ENCODE results near the gene VAT1L. TPM values are rescaled to one million over a fixed set of nuclear protein-coding genes. Genes with fewer than 3 reads are reported as not detected.
"Not testable (repeated sequence)": the region's sequence is repeated elsewhere in the genome, so short reads cannot be mapped to it uniquely, and the experiment has no call there.

Gene VAT1L
- total RNA-seq, 1 experiment from 2014 or later, result 0.10 TPM

- H3K4me3 ChIP-seq (replicated peaks in 1 of 2; ENCODE audit: low read depth in 1 of 2, low read length in 2 of 2); DNase-seq (ENCODE audit: low read depth, low spot score); H3K9ac ChIP-seq (ENCODE audit: low read length); H3K9me3 ChIP-seq (ENCODE audit: control insufficient read depth in 1 of 2, insufficient read depth in 1 of 2, low read depth in 1 of 2, low read length in 2 of 2); ATAC-seq; H3K9me2 ChIP-seq (ENCODE audit: insufficient read depth); H3K36me3 ChIP-seq (ENCODE audit: control insufficient read depth in 1 of 2, insufficient read depth in 2 of 2, low read length in 2 of 2); BruUV-seq (replicated peaks); intact Hi-C loops (cut with micrococcal nuclease); POLR2A ChIA-PET; H3K4me2 ChIP-seq (ENCODE audit: low read length); RAD21 ChIA-PET (ENCODE audit: low non-redundant PET in 1 of 2, low total read pairs in 2 of 2, uncharacterized antibody in 2 of 2, unreplicated experiment in 2 of 2); H3K4me1 ChIP-seq (ENCODE audit: control insufficient read depth in 1 of 2, insufficient read depth in 2 of 2, low read length in 2 of 2); H4K20me1 ChIP-seq (ENCODE audit: insufficient read depth); H3K27ac ChIP-seq (ENCODE audit: low read depth, low read length); H2AFZ ChIP-seq (ENCODE audit: low read depth, low read length, poor library complexity, severe bottlenecking); H3K27me3 ChIP-seq (ENCODE audit: insufficient read depth, low read length); H3K79me2 ChIP-seq (ENCODE audit: insufficient read depth, low read length): not testable (repeated sequence)
- CTCF ChIA-PET, result interaction anchor here (1.5 to 2.7 kb wide), 2 partner anchors 11 to 318 kb away, joined by 3 to 12 read pairs; no protein-coding TSS in a partner anchor
Observed at GRCh38 chr16:77992381-77992780, 204.0 kb downstream of the VAT1L start.

- intact Hi-C loops (cut with micrococcal nuclease), result no loop called here
- ChIA-PET CTCF (interaction anchor here (1.5 to 2.7 kb wide), 2 partner anchors 10 to 319 kb away, joined by 3 to 12 read pairs; no protein-coding TSS in a partner anchor), POLR2A (no interaction called here), RAD21 (ENCODE audit: low non-redundant PET in 1 of 2, low total read pairs in 2 of 2, uncharacterized antibody in 2 of 2, unreplicated experiment in 2 of 2) (no interaction called here)
- Histone ChIP-seq H3K27ac (ENCODE audit: low read depth, low read length) (no peak overlapping the region), H3K79me2 (ENCODE audit: insufficient read depth, low read length) (no peaks in the 10 kb centered on the region), H3K4me3 (replicated peaks in 1 of 2; ENCODE audit: low read depth in 1 of 2, low read length in 2 of 2) (no peak overlapping the region), H3K9ac (ENCODE audit: low read length) (no peak overlapping the region), H4K20me1 (ENCODE audit: insufficient read depth) (no peaks in the 10 kb centered on the region), H3K4me2 (ENCODE audit: low read length) (no peak overlapping the region), H3K4me1 (ENCODE audit: control insufficient read depth in 1 of 2, insufficient read depth in 2 of 2, low read length in 2 of 2) (peaks cover 0 to 7% of the 10 kb centered on the region in 2 experiments; a peak in 2 of 4 replicates), H3K9me3 (ENCODE audit: control insufficient read depth in 1 of 2, insufficient read depth in 1 of 2, low read depth in 1 of 2, low read length in 2 of 2) (peaks cover 0 to 5% of the 10 kb centered on the region in 2 experiments; a peak in 1 of 4 replicates), H3K36me3 (ENCODE audit: control insufficient read depth in 1 of 2, insufficient read depth in 2 of 2, low read length in 2 of 2) (no peaks in the 10 kb centered on the region), H2AFZ (ENCODE audit: low read depth, low read length, poor library complexity, severe bottlenecking) (no peak overlapping the region), H3K9me2 (ENCODE audit: insufficient read depth) (no peaks in the 10 kb centered on the region), H3K27me3 (ENCODE audit: insufficient read depth, low read length) (no peaks in the 10 kb centered on the region)
- DNase-seq (ENCODE audit: low read depth, low spot score) (no peak), ATAC-seq (no peak)
- no TSS peak for BruUV-seq (replicated peaks)
- TF ChIP-seq ATF3 (IDR thresholded peaks at IDR 0.05), result no peak
- no peak for TF ChIP-seq POLR2A (IDR thresholded peaks at IDR 0.05; ENCODE audit: borderline replicate concordance, extremely low read depth, insufficient read depth, insufficient read length)
- TF ChIP-seq YY1 (IDR thresholded peaks at IDR 0.05; ENCODE audit: extremely low read depth, insufficient replicate concordance, low read depth, low read length), result no peak
- TF ChIP-seq FOSL1 (IDR thresholded peaks at IDR 0.05; ENCODE audit: low read depth), result no peak
- no peak for TF ChIP-seq SRF (IDR thresholded peaks at IDR 0.05; ENCODE audit: low read depth)
- TF ChIP-seq EGR1 (IDR thresholded peaks at IDR 0.05; ENCODE audit: low read depth), result no peak
- TF ChIP-seq TCF7L2 (IDR thresholded peaks at IDR 0.05; ENCODE audit: borderline replicate concordance, extremely low read depth, insufficient read depth, insufficient read length), result no peak
- TF ChIP-seq MAX (IDR thresholded peaks at IDR 0.05), result no peak
- no peak for TF ChIP-seq CEBPB (IDR thresholded peaks at IDR 0.05; ENCODE audit: low read depth)
- no peak for TF ChIP-seq ZNF274 (IDR thresholded peaks at IDR 0.05; ENCODE audit: low read depth, low read length)
- TF ChIP-seq RAD21 (IDR thresholded peaks at IDR 0.05; ENCODE audit: low read depth), result no peak
- TF ChIP-seq ZFX (IDR thresholded peaks at IDR 0.05), result no peak
- no peak for TF ChIP-seq SIN3A (IDR thresholded peaks at IDR 0.05; ENCODE audit: low read depth)
- no peak for TF ChIP-seq SP1 (IDR thresholded peaks at IDR 0.05; ENCODE audit: low read depth)
Observed at GRCh38 chr16:77993111-77993985, 205.0 kb downstream of the VAT1L start.
